ENCODE measurements around the gene ECSIT. TPM values are rescaled to one million over a fixed set of nuclear protein-coding genes. Genes with fewer than 3 reads are reported as not detected.

Gene ECSIT
- total RNA-seq, 1 experiment from 2014 or later: 52.8 TPM

DNA sequence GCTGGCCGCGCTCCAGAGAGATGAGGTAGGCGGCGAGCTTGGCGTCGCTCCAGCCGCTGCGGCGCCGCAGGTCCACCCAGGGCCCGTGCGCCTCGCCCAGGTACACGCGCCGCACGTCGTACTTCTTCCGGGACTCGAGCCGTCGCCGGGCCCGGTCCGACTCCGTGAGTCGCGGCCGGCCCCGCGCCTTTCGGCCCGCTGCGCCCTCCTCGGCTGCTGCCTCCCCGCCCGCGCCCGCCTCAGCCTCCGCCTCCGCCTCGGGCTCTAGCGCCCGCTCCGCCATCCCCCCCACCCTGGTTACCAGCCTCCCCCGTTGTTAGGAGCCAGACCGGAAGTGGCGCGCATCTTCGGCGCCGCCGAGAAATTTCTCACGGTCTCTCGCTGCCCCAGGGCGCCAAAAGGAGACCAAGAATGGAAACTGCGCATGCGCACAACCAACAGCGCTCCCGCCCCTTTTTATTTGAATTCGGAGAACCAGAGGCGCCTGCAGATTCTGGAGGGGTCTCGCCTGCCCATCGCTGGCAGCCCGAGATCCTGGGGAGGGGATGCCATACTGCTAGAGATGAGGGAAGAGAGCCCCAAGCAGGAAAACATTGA lies 23.3 kb downstream of the ECSIT start, which contains the start of gene ZNF653 (continued):
- TF ChIP-seq, protein P1, sequence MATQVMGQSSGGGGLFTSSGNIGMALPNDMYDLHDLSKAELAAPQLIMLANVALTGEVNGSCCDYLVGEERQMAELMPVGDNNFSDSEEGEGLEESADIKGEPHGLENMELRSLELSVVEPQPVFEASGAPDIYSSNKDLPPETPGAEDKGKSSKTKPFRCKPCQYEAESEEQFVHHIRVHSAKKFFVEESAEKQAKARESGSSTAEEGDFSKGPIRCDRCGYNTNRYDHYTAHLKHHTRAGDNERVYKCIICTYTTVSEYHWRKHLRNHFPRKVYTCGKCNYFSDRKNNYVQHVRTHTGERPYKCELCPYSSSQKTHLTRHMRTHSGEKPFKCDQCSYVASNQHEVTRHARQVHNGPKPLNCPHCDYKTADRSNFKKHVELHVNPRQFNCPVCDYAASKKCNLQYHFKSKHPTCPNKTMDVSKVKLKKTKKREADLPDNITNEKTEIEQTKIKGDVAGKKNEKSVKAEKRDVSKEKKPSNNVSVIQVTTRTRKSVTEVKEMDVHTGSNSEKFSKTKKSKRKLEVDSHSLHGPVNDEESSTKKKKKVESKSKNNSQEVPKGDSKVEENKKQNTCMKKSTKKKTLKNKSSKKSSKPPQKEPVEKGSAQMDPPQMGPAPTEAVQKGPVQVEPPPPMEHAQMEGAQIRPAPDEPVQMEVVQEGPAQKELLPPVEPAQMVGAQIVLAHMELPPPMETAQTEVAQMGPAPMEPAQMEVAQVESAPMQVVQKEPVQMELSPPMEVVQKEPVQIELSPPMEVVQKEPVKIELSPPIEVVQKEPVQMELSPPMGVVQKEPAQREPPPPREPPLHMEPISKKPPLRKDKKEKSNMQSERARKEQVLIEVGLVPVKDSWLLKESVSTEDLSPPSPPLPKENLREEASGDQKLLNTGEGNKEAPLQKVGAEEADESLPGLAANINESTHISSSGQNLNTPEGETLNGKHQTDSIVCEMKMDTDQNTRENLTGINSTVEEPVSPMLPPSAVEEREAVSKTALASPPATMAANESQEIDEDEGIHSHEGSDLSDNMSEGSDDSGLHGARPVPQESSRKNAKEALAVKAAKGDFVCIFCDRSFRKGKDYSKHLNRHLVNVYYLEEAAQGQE (IDR thresholded peaks at IDR 0.05; ENCODE audit: low read depth): no peak
- no peak; the same call in 1 of the 2 replicates for TF ChIP-seq MAX (IDR thresholded peaks at IDR 0.05)
- TF ChIP-seq, protein P2, sequence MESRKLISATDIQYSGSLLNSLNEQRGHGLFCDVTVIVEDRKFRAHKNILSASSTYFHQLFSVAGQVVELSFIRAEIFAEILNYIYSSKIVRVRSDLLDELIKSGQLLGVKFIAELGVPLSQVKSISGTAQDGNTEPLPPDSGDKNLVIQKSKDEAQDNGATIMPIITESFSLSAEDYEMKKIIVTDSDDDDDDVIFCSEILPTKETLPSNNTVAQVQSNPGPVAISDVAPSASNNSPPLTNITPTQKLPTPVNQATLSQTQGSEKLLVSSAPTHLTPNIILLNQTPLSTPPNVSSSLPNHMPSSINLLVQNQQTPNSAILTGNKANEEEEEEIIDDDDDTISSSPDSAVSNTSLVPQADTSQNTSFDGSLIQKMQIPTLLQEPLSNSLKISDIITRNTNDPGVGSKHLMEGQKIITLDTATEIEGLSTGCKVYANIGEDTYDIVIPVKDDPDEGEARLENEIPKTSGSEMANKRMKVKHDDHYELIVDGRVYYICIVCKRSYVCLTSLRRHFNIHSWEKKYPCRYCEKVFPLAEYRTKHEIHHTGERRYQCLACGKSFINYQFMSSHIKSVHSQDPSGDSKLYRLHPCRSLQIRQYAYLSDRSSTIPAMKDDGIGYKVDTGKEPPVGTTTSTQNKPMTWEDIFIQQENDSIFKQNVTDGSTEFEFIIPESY (IDR thresholded peaks at IDR 0.05; ENCODE audit: extremely low read depth, insufficient replicate concordance, low read length): peak; percentile 59
- peak; percentile 89 for TF ChIP-seq SRF (IDR thresholded peaks at IDR 0.05; ENCODE audit: low read depth)
- no peak for TF ChIP-seq ATF3 (IDR thresholded peaks at IDR 0.05)
- no peak for TF ChIP-seq EGR1 (IDR thresholded peaks at IDR 0.05; ENCODE audit: low read depth)
- no peak for TF ChIP-seq SIN3A (IDR thresholded peaks at IDR 0.05; ENCODE audit: low read depth)
- no peak for TF ChIP-seq ZNF274 (IDR thresholded peaks at IDR 0.05; ENCODE audit: low read depth, low read length)
- TF ChIP-seq CEBPB (IDR thresholded peaks at IDR 0.05; ENCODE audit: low read depth): no peak
- TF ChIP-seq POLR2A (IDR thresholded peaks at IDR 0.05; ENCODE audit: borderline replicate concordance, extremely low read depth, insufficient read depth, insufficient read length): peak; percentile 20
